Lung (tissue), 12 donors: Measurements from ENCODE around the gene ASIC2. TPM values are rescaled to one million over a fixed set of nuclear protein-coding genes. Genes with fewer than 3 reads are reported as not detected.

Experiments used
- ATAC-seq: fragments of 200-7000 bp; cut with Tn5 transposase; one replicate; pipeline ENCODE4 v1.9.1; 2020; ENCODE audit warnings: moderate number of reproducible peaks; ENCODE audit not compliant: insufficient read depth, low FRiP score
- DNase-seq, 3 donors: peaks; one replicate each; pipeline ENCODE4 v3.0.0-alpha.2; 2013 to 2017
- H3K27ac ChIP-seq, 2 donors: one replicate each; pipeline ENCODE4 v1.5.1; 2013; ENCODE audit warnings: mild to moderate bottlenecking in 2 of 2, moderate library complexity in 2 of 2, control low read depth in 1 of 2, inconsistent platforms in 1 of 2, low read depth in 1 of 2, low read length in 1 of 2
- H3K27me3 ChIP-seq, 3 donors: one replicate each; pipeline ENCODE4 v1.5.1; 2013; ENCODE audit warnings: low read length in 2 of 3; ENCODE audit not compliant: control insufficient read depth in 3 of 3, insufficient read depth in 3 of 3
- H3K36me3 ChIP-seq, 4 donors: one replicate each; pipeline ENCODE4 v1.5.1; 2013; ENCODE audit warnings: low read length in 4 of 4, mild to moderate bottlenecking in 1 of 4, moderate library complexity in 1 of 4; ENCODE audit not compliant: control insufficient read depth in 4 of 4, insufficient read depth in 4 of 4
- H3K4me1 ChIP-seq, 5 donors: one replicate each; pipeline ENCODE4 v1.5.1; 2013; ENCODE audit warnings: low read length in 5 of 5, mild to moderate bottlenecking in 2 of 5, moderate library complexity in 1 of 5; ENCODE audit not compliant: control insufficient read depth in 5 of 5, insufficient read depth in 5 of 5
- H3K4me3 ChIP-seq: one replicate; pipeline ENCODE4 v1.5.1; 2013; ENCODE audit warnings: mild to moderate bottlenecking, control low read depth, moderate library complexity
- H3K9ac ChIP-seq, 2 donors: one replicate each; pipeline ENCODE4 v1.5.1; 2013; ENCODE audit warnings: low read length in 2 of 2, control low read depth in 1 of 2; ENCODE audit not compliant: insufficient read depth in 1 of 2
- H3K9me3 ChIP-seq, 4 donors: one replicate each; pipeline ENCODE4 v1.5.1; 2013; ENCODE audit warnings: low read length in 3 of 4, mild to moderate bottlenecking in 1 of 4, moderate library complexity in 1 of 4; ENCODE audit not compliant: control insufficient read depth in 4 of 4, insufficient read depth in 3 of 4
- CTCF ChIP-seq: IDR thresholded peaks from 2 replicates; pipeline ENCODE4 v1.5.1; 2012; ENCODE audit warnings: mild to moderate bottlenecking; ENCODE audit errors: control extremely low read depth, extremely low read depth
- WGBS, 2 donors: extraction: QIAGEN DNeasy Blood & Tissue Kit; methylation state at CpG; one replicate each; pipeline ENCODE4 v1.1.7; 2013; 5-methylcytosine and 5-hydroxymethylcytosine counted together
- polyA plus RNA-seq, 2 donors: library from polyadenylated mRNA; stranded (reverse); fragments of 200-250 nt; gene quantifications; one replicate each; pipeline ENCODE4 v1.2.1, GENCODE V29; 2013
- total RNA-seq, 2 donors: library from RNA; depleted of rRNA in 1 of 2; stranded (reverse); fragments of >200 nt in 1 of 2; gene quantifications; one replicate each; pipeline ENCODE4 v1.2.1, GENCODE V29; 2014 to 2021
- donor health status: control.
- donor health status: control.
- donor health status: Bipolar disorder and iron deficiency.
- donor health status: healthy.
- donor health status: DM: yes; HTN: yes; CAD: no.

ASIC2 gene
- total and polyA plus RNA-seq, 4 donors = 0.03 to 0.28 (median 0.14) TPM; not detected in 1

DNA sequence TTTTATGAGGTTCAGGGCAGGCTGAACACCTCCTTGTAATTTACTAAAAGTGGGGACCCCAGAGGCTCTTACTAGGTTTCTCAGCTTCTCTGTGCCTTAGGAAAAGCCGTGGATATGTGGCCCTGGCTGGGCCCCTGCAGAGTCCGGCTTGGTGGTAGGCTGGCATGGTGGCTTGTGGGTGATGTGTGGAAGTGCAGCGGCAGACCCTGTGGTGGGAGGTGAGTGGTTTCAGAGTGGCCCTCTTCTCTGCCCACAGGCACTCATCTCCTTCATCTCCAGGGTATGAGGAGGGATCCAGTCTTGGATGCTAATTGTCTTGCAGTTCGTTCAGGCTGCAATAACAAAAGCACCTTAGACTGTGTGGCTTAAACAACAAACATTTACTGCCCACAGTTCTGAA, 58.9 kb downstream of the ASIC2 start:
- no peaks in the 10 kb centered on the region for H3K27me3 ChIP-seq
- ATAC-seq (no peak), DNase-seq (no peak)
- 83 to 87% methylated on average over 4 of the region's 4 CpGs for WGBS, 2 donors
- no peak overlapping the region for H3K9ac ChIP-seq
- H3K27ac ChIP-seq = no peak overlapping the region
- no peak overlapping the region for H3K4me3 ChIP-seq
- TF ChIP-seq CTCF = no peak
- no peaks in the 10 kb centered on the region for H3K9me3 ChIP-seq
- no peaks in the 10 kb centered on the region for H3K36me3 ChIP-seq
- H3K4me1 ChIP-seq = peaks cover 0 to 4% (median 0%) of the 10 kb centered on the region in 5 donors

- ATAC-seq (no peak), DNase-seq (no peak)
- H3K27me3 ChIP-seq = no peaks in the 10 kb centered on the region
- no peak overlapping the region for H3K9ac ChIP-seq
- no peaks in the 10 kb centered on the region for H3K36me3 ChIP-seq
- H3K27ac ChIP-seq = no peak overlapping the region
- H3K9me3 ChIP-seq = no peaks in the 10 kb centered on the region
- no peak for TF ChIP-seq CTCF
- WGBS, 2 donors = 68 to 75% methylated on average over 5 of the region's 5 CpGs
- peaks cover 0 to 4% (median 0%) of the 10 kb centered on the region in 5 donors for H3K4me1 ChIP-seq
- H3K4me3 ChIP-seq = no peak overlapping the region
Observed at GRCh38 chr17:33233811-33234177, 59.3 kb downstream of the ASIC2 start.

- ATAC-seq (no peak), DNase-seq (no peak)
- no peak overlapping the region for H3K9ac ChIP-seq
- no peak overlapping the region for H3K27ac ChIP-seq
- 68 to 74% methylated on average over 7 of the region's 7 CpGs for WGBS, 2 donors
- no peak overlapping the region for H3K4me3 ChIP-seq
- H3K4me1 ChIP-seq = peaks cover 0 to 4% (median 0%) of the 10 kb centered on the region in 5 donors
- peaks cover 0 to 6% (median 0%) of the 10 kb centered on the region in 3 donors for H3K27me3 ChIP-seq
- H3K9me3 ChIP-seq = no peaks in the 10 kb centered on the region
- no peak for TF ChIP-seq CTCF
- no peaks in the 10 kb centered on the region for H3K36me3 ChIP-seq
Observed at GRCh38 chr17:33229499-33229898, 63.6 kb downstream of the ASIC2 start.

DNA sequence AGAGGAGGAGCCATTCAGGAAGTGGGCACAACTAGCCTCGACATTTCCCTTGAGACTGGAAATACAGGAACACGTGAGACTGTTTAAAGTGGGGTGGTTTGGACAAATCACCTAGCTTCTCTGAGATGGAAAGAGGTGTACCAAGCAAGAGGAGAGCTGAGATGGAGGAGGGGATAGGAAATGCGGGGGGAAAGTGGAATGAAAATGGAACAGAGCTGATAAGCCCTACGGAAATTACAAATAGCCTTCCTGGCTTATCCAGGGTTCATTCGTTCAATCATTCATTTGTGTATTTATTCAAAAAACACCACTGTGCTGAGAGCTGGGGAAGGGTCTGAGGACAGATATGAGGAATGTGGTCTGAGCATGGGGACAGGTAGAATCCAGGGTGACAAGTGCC, 64.1 kb downstream of the ASIC2 start:
- no peak overlapping the region for H3K9ac ChIP-seq
- peaks cover 0 to 6% (median 0%) of the 10 kb centered on the region in 3 donors for H3K27me3 ChIP-seq
- H3K27ac ChIP-seq = no peak overlapping the region
- H3K36me3 ChIP-seq = no peaks in the 10 kb centered on the region
- no peak for TF ChIP-seq CTCF
- no peak overlapping the region for H3K4me3 ChIP-seq
- no peaks in the 10 kb centered on the region for H3K9me3 ChIP-seq
- no peak for DNase-seq
- H3K4me1 ChIP-seq = peaks cover 0 to 4% (median 0%) of the 10 kb centered on the region in 5 donors
- no peak for ATAC-seq
- 44 to 49% methylated on average over 5 of the region's 5 CpGs for WGBS, 2 donors
